Skeletal muscle cell (primary cell): Measurements from ENCODE around the gene CCDC92B.
"Not testable (repeated sequence)": the region's sequence is repeated elsewhere in the genome, so short reads cannot be mapped to it uniquely, and the experiment has no call there.

Source experiments
- DNase-seq: peaks from one replicate; pipeline ENCODE4 v3.0.0-alpha.2; 2010; ENCODE audit warnings: low read depth
- H3K4me3 ChIP-seq: 2 replicates; pipeline ENCODE4 v1.5.1; 2011; ENCODE audit warnings: low read depth, mild to moderate bottlenecking, control low read depth, low read length, moderate library complexity

Gene CCDC92B

GRCh38 chr17:2693561-2694380 is 55.7 kb downstream of the CCDC92B start:
- DNase-seq = no peak
- no peak overlapping the region for H3K4me3 ChIP-seq

GRCh38 chr17:2692781-2693135 is 56.7 kb downstream of the CCDC92B start:
- no peak for DNase-seq

GRCh38 chr17:2691965-2692780 is 57.3 kb downstream of the CCDC92B start:
- DNase-seq = no peak
- no peak overlapping the region for H3K4me3 ChIP-seq

More at GRCh38 chr17:2692781-2693135, 56.7 kb downstream of the CCDC92B start:
- H3K4me3 ChIP-seq = no peak overlapping the region

GRCh38 chr17:2691069-2691871 is 58.2 kb downstream of the CCDC92B start:
- no peak for DNase-seq
- no peak overlapping the region for H3K4me3 ChIP-seq

GRCh38 chr17:2690165-2691068 is 59.0 kb downstream of the CCDC92B start:
- no peak overlapping the region for H3K4me3 ChIP-seq
- no peak for DNase-seq

- no peak for DNase-seq
- H3K4me3 ChIP-seq = no peak overlapping the region
These were observed 59.9 kb downstream of the CCDC92B start for GRCh38 chr17:2689411-2690164.

- H3K4me3 ChIP-seq = no peak overlapping the region
- no peak for DNase-seq
These were observed 60.8 kb downstream of the CCDC92B start for GRCh38 chr17:2688351-2689342.

GRCh38 chr17:2687074-2687418 is 62.4 kb downstream of the CCDC92B start:
- no peak for DNase-seq
- no peak overlapping the region for H3K4me3 ChIP-seq

- no peak for DNase-seq
These were observed 63.8 kb downstream of the CCDC92B start for GRCh38 chr17:2685696-2686095.

GRCh38 chr17:2684549-2684948 is 64.9 kb downstream of the CCDC92B start:
- H3K4me3 ChIP-seq = no peak overlapping the region
- DNase-seq = no peak

More at GRCh38 chr17:2685696-2686095, 63.8 kb downstream of the CCDC92B start:
- H3K4me3 ChIP-seq = no peak overlapping the region

GRCh38 chr17:2683912-2684311 is 65.5 kb downstream of the CCDC92B start:
- no peak overlapping the region for H3K4me3 ChIP-seq
- DNase-seq = no peak

GRCh38 chr17:2682176-2682938 is 67.1 kb downstream of the CCDC92B start:
- H3K4me3 ChIP-seq = no peak overlapping the region

GRCh38 chr17:2681650-2682049 is 67.8 kb downstream of the CCDC92B start:
- H3K4me3 ChIP-seq = no peak overlapping the region
- no peak for DNase-seq

More at GRCh38 chr17:2682176-2682938, 67.1 kb downstream of the CCDC92B start:
- no peak for DNase-seq

GRCh38 chr17:2680961-2681360 is 68.5 kb downstream of the CCDC92B start:
- no peak for DNase-seq
- H3K4me3 ChIP-seq = no peak overlapping the region

- not testable (repeated sequence) for H3K4me3 ChIP-seq, DNase-seq
These were observed 70.2 kb downstream of the CCDC92B start for GRCh38 chr17:2679247-2679646.
